GM18507 (cell line): Measurements from ENCODE around the gene PDIA5.

Source experiments
- DNase-seq: peaks from one replicate; pipeline ENCODE4 v3.0.0; 2011; ENCODE audit warnings: low read depth; ENCODE audit not compliant: insufficient read length; ENCODE audit errors: extremely low spot score
- FAIRE-seq: peaks from 2 replicates; lab custom pipeline; 2011; peaks lifted over from hg19 to GRCh38; lab: Jason Lieb, UNC

Gene PDIA5

DNA sequence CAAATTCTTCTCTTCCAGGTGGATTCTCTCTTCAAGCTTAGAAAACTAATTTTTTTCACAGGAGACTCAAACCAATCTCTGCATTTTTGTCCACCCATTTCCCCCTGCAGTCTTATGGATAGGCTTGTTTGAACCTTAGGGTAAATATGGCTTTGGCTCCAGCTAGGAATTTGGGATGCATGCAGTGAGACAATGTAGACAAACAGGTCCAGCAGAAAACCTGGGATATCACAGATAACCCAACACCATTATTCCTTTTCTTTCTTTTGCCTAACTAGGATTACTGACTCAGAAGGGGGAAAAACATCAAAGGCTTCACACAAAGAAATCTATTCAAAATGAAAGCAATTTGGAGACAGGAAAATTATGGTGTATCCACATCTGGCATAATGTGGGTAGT lies 28.1 kb upstream of the PDIA5 start:
- DNase-seq (no peak), FAIRE-seq (no peak)

- no peak for DNase-seq
- no peak for FAIRE-seq
Measured at GRCh38 chr3:123039178-123039577, 27.6 kb upstream of the PDIA5 start.

DNA sequence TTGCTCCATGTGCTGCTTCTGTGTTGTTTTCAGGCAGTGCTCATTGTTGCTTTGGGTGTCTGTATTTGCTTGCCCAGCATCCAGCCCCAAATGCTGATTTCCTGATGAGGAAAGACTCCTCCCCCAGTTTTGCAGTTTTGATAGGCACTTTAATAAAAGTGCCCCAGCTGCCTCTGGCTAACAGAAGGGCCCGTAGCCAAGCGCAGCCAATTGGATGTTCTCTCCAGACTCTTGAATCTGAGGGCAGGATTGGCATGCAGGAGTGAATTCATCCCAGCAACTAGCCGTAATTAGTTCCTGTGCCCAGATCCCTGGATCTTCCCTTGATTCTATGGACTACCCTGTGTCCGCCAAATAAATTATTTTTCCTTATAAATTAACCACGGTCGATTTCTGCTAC lies 24.4 kb upstream of the PDIA5 start:
- no peak for FAIRE-seq
- no peak for DNase-seq

DNA sequence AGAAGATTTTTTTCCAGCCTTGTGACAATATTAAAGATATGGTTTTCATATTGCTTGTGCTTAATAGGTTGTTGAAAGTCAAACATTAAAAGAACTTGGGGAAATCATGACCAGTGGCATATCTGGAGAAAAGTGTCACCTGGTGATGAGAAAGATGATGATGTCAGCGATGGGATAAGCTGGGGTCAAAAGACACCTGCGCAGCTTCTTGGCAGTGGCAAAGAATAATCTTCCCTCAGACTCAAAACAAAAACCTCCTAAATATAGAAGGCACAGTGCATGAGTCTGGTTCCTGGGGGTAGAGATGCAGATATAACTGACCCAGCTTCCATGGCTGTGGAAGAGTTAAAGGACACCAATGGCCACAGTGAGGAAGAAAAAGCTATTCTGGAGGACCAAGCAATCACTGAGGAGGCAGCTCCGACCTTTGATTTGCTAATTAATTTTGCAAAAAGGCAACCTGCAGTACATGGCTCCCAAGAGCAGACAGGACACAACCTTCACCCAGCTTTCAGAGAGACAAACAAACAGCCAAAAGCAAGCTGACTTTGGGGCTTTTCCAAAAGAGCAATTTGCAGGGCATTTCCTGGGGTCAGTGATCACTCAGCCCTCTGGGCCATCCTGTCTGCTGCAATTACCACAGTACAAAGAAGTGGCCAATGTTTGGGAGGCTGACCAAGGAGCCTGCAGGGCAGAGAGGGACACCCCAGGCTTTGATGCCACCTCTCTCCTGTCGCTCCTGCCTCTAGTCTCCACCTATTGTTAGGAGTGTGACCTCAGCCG lies 21.7 kb upstream of the PDIA5 start:
- FAIRE-seq (no peak), DNase-seq (no peak)

DNA sequence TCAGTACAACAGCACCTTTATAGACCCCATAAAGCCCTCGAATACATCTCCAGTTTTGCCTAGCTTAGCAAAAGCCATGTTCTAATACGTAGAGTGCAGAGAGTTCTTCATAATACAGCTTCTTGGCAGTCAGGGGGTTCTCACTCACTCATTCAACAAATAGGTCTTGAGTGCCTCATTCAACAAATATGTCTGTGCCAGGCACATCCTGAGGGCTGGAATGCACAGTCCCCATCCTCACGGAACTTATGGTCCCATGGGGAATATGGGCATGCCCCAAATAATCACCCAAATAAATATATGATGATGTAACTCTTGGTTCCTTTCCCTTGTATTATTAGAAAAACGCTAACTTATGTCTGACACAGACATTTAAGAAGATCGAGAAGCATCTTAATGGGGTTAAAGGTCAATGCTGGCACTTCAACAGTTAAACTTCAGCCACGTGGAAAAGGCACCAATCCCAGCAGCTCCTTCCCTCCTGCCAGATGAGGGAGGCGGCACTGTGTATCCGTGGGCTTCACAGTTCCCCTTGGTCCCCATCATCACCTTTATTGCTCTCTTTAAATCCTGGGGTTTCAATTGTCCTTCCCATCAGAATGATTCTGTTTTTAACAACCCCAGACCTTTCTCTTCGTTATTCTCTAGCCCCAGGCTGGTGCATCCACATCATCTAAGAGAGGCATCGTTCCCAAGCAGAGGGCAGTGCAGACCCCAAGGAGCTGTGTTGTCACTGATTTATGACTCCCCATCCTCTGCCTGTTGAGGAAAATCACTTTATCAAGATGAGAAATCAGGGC lies 20.4 kb upstream of the PDIA5 start:
- DNase-seq, result no peak
- no peak for FAIRE-seq

GRCh38 chr3:123047062-123047319 lies 19.8 kb upstream of the PDIA5 start:
- DNase-seq (no peak), FAIRE-seq (no peak)

DNA sequence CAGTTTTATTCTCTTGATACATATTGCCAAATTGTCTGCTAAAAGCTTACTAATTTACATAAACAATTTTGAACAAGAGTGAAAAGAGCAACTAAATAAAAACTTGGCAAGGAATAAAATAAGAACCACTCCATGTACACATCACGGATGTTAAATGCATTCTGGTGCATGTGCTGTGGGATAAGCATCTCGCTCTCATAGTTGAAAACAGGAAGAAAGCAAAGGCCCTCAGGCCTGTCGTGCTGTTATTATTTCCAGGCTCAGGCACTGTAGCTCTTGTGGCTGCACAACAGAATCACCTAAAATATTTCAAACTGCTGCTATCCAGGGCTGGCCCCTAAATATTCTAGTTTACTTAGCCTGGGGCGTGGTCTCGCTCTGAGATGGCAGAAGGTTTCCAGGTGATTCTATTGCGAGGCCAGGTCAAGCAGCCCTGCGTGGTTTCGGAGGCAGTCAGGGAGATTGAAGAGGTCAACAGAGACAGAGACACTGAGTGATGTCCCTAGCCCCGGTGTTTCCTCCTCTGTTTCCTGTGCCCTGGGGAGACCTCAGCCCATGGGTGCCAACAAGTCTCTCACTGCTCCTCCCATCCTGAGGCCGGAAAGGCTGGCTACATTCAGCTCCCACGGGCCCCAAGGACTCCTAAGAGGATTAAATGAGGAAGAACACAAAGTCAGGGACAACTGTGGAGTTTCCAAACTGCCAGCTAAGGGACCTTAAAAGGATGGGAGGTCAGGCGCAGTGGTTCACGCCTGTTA lies 18.2 kb upstream of the PDIA5 start:
- FAIRE-seq (no peak), DNase-seq (no peak)

DNA sequence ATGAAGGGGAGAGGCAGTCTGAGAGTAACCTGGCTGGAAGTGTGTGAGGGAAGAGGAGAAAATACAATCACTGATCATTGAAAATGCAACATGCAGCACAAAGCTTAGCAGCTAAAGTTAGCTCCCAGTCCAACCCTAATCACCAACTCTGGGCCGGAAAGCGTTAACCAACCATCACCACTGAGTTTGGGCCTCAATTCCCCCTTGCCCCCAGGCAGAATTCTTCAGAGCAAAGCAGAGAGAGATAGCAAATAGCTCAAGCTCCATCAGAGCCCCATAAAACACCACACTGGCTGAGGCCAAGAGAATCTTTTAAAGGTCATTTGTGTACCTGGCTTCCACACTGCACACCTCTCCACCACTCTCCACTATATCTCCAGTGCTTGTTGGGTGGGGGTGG lies 16.2 kb upstream of the PDIA5 start:
- no peak for FAIRE-seq

DNA sequence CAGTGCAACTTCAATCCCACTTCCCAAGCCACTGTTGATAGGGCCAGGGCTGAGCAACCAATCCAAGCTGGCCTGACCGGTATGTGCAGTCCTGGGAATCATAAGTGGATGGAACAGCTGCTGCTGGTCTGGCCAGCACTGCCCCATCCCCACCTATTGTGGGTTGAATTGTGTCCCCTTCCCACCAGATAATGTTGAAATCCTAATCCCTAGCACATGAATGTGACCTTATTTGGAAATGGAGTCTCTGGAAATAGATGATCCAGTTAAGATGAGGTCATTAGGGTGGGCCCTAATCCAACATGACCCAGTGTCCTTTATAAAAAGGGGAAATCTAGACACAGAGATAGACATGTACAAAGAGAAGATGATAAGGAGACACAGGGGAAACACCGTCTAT lies 13.7 kb upstream of the PDIA5 start:
- no peak for FAIRE-seq

More for the DNA sequence above, 16.2 kb upstream of the PDIA5 start:
- no peak for DNase-seq

GRCh38 chr3:123054109-123054778 lies 12.6 kb upstream of the PDIA5 start:
- no peak for FAIRE-seq

More for the DNA sequence above, 13.7 kb upstream of the PDIA5 start:
- DNase-seq, result no peak

GRCh38 chr3:123054931-123055330 lies 11.9 kb upstream of the PDIA5 start:
- no peak for FAIRE-seq
- DNase-seq, result no peak

More at GRCh38 chr3:123054109-123054778, 12.6 kb upstream of the PDIA5 start:
- DNase-seq, result no peak

GRCh38 chr3:123055352-123055751 lies 11.5 kb upstream of the PDIA5 start:
- DNase-seq (no peak), FAIRE-seq (no peak)

DNA sequence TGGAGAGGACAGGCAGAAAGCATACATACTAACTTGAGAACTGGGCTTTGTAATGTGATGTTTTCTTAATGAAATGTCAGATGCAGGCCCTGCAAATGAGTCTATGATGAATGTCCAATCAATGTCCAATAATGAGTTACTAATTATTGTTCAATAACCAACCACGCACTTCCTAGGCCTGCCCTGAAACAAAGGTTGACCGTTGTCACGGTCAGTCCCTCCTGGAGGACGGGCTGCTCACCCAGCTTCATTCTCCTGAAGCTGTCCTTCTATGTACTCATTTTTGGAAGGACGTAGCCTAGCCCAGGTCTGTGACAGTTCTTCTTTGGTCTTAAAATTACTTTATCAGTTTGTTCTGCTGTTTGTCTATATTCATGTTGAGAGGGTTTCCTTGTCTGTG lies 8.3 kb upstream of the PDIA5 start:
- DNase-seq (no peak), FAIRE-seq (no peak)

GRCh38 chr3:123060054-123060453 lies 6.8 kb upstream of the PDIA5 start:
- FAIRE-seq (no peak), DNase-seq (no peak)

DNA sequence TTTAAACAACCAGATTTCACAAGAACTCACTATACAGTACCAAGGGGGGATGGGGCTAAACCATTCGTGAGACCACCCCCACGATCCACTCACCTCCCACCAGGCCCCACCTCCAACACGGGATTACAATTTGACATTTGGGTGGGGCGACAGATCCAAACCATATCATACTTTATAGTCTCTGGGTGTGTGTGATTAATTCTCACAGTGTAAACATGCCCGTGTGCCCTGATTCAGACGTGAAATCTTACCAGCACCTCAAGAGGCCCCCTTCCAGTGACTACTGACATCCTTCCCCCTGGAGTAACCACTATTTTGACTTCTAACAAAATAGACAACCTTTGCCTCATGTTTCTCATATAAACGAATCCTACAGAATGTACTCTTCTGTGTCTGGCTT lies 5.0 kb upstream of the PDIA5 start:
- FAIRE-seq (no peak), DNase-seq (no peak)

- DNase-seq, result no peak
- no peak for FAIRE-seq
Measured at GRCh38 chr3:123063034-123063433, 3.8 kb upstream of the PDIA5 start.

DNA sequence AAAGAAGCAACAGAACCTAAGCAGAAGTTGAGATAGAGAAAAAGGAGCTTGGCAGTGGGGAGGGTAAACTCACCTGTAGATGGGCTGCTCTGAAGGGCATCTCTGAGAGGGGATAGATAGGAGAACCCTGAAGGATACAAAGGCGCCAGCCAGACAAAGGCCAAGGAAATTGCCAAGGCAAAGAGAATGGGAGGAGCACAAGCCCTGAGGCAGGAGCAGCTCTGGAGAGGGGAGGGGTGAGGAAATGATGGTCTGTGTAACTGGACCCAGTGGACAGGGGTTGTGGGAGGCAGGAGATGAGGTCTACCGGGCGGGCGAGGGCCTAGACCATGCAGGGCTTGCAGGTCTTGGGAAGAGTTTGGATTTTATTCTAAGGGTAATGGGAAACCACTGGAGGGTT lies 2.3 kb upstream of the PDIA5 start:
- no peak for DNase-seq
- FAIRE-seq, result no peak

DNA sequence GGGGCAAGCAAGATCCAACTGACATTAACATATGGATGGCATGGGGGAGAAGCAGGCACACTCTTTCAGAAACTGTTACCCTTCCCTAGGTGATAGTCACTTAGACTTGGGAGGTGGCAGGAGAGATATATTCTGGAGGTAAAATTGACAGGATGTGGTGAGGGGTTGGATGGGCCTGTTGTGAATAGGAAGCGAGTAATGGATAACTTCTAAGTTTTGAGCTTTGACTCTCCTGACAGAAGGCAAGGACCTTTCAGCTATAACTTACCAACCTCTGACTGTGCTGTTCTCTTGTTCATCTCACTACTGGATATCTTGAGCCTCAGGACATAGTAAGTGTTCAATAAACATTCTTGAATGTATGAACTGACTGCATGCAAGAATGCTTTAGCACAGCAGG lies 1.9 kb upstream of the PDIA5 start:
- no peak for DNase-seq
- no peak for FAIRE-seq

GRCh38 chr3:123066599-123066895 lies 278 bp upstream of the PDIA5 start:
- FAIRE-seq, result no peak
- DNase-seq, result no peak
